Immature natural killer cell (primary cell): ENCODE data around the gene ZYG11A. TPM values are rescaled to one million over a fixed set of nuclear protein-coding genes. Genes with fewer than 3 reads are reported as not detected.

Experiments
- DNase-seq, 3 donors: peaks; one replicate each; pipeline ENCODE4 v3.0.0; 2022; ENCODE audit warnings: mixed read lengths in 1 of 3
- H3K27ac Mint-ChIP-seq, 6 donors: one replicate each; pipeline ENCODE4 v1.8.0; 2020; ENCODE audit warnings: mixed read lengths in 6 of 6, mild to moderate bottlenecking in 5 of 6, inconsistent platforms in 4 of 6, moderate library complexity in 3 of 6
- H3K27me3 Mint-ChIP-seq, 3 donors: one replicate each; pipeline ENCODE4 v1.8.0; 2020 to 2021; ENCODE audit warnings: low read depth in 3 of 3, mild to moderate bottlenecking in 3 of 3, mixed read lengths in 3 of 3, moderate library complexity in 3 of 3, inconsistent platforms in 1 of 3
- H3K36me3 Mint-ChIP-seq, 3 donors: one replicate each; pipeline ENCODE4 v1.8.0; 2020; ENCODE audit warnings: mixed read lengths in 3 of 3, inconsistent platforms in 2 of 3, mild to moderate bottlenecking in 2 of 3
- H3K4me1 Mint-ChIP-seq, 2 donors: one replicate each; pipeline ENCODE4 v1.8.0; 2020; ENCODE audit warnings: inconsistent platforms in 2 of 2, mild to moderate bottlenecking in 2 of 2, mixed read lengths in 2 of 2, moderate library complexity in 1 of 2
- H3K4me3 Mint-ChIP-seq, 5 donors: one replicate each; pipeline ENCODE4 v1.8.0; 2020; ENCODE audit warnings: mild to moderate bottlenecking in 5 of 5, mixed read lengths in 5 of 5, inconsistent platforms in 3 of 5, moderate library complexity in 3 of 5
- H3K9me3 Mint-ChIP-seq, 6 donors: one replicate each; pipeline ENCODE4 v1.8.0; 2020; ENCODE audit warnings: mild to moderate bottlenecking in 6 of 6, mixed read lengths in 6 of 6, inconsistent platforms in 4 of 6, moderate library complexity in 3 of 6
- polyA plus RNA-seq, 3 donors: library from polyadenylated mRNA; unstranded; fragments of 300-500 nt; fragmentation: Illumina TruSeq; gene quantifications; one replicate each; pipeline ENCODE4 v1.2.3, GENCODE V29; 2021

Gene ZYG11A
- polyA plus RNA-seq, 3 donors from 2014 or later = not detected

DNA sequence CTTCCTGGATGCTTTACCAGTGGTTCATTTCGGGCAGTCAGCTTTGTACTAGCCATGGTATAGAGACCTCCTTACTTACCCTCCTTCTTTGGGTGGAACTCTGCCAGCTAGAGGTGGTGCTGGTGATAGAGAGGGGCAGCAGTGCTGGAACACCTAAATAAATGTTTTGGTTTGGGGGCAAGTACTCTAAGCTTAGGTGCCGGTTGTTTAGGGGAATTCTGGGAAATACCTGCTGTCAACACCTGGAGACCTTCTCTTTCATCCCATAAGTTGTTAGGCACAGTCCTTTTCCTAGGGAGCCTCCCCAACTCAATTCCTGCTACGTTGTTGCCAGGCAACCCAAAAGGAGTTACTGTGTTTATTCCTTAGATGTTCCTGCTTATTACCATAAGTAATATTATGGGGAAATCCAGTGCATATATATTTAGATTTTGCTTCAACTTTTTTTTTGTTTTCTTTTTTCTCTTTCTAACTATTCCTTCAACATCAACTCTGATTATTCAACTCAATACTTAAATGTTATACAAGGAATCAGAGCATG is 101.4 kb downstream of the ZYG11A start:
- no peak overlapping the region for H3K27ac Mint-ChIP-seq
- peaks cover 0 to 2% (median 1%) of the 10 kb centered on the region in 3 donors for H3K27me3 Mint-ChIP-seq
- DNase-seq = no peak
- no peak overlapping the region for H3K4me3 Mint-ChIP-seq
- no peaks in the 10 kb centered on the region for H3K4me1 Mint-ChIP-seq
- H3K36me3 Mint-ChIP-seq = peaks cover 0 to 4% (median 0%) of the 10 kb centered on the region in 3 donors
- no peaks in the 10 kb centered on the region for H3K9me3 Mint-ChIP-seq

DNA sequence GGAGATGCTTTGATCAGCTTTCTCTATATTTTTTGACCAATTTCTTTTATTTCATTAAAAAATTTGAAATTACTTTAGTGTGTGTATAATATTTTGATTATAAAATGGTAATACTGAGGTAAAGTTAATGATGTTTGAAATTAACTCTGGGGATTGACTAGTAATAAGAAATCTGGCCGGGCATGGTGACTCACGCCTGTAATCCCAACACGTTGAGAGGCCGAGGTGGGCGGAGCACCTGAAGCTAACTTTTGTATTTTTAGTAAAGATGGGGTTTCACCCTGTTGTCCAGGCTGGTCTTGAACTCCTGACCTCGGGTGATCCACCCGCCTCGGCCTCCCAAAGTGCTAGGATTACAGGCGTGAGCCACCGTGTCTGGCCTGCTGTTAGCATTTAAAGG is 102.0 kb downstream of the ZYG11A start:
- Mint-ChIP-seq H3K9me3 (peaks cover 0 to under 1% (median 0%) of the 10 kb centered on the region in 6 donors), H3K4me3 (no peak overlapping the region), H3K27me3 (peaks cover 0 to 2% (median 1%) of the 10 kb centered on the region in 3 donors), H3K27ac (no peak overlapping the region), H3K4me1 (no peaks in the 10 kb centered on the region), H3K36me3 (peaks cover 0 to 9% (median 4%) of the 10 kb centered on the region in 3 donors)
- DNase-seq = no peak

Other genes with a start within 250 kb of the ZYG11A start
- 10 to 100 TPM; 31.2 to 35.6 (median 31.9) TPM for gene GPX7, start 240.4 kb upstream of the ZYG11A start, polyA plus RNA-seq
- 10 to 100 TPM in 1 of 3 donors, 1 to 10 TPM in 2; 5.0 to 12.8 (median 9.9) TPM for gene SHISAL2A, start 209.6 kb upstream of the ZYG11A start, polyA plus RNA-seq
- 1 to 10 TPM; 2.7 to 5.9 (median 5.9) TPM for gene COA7, start 144.4 kb upstream of the ZYG11A start, polyA plus RNA-seq
- 1 to 10 TPM; 1.1 to 8.9 (median 5.0) TPM for gene ZYG11B, start 116.3 kb upstream of the ZYG11A start, polyA plus RNA-seq
- 10 to 100 TPM; 18.8 to 25.4 (median 21.3) TPM for gene ECHDC2, start 79.0 kb downstream of the ZYG11A start, polyA plus RNA-seq
- 100 to 1,000 TPM; 257 to 343 (median 261) TPM for gene SCP2, start 84.5 kb downstream of the ZYG11A start, polyA plus RNA-seq
- gene PODN, start 219.5 kb downstream of the ZYG11A start, polyA plus RNA-seq = 1 to 10 TPM; 1.7 to 4.3 (median 2.9) TPM